GM18498 (cell line): Measurements from ENCODE around the gene GSTT4.
"Not testable (repeated sequence)": the region's sequence is repeated elsewhere in the genome, so short reads cannot be mapped to it uniquely, and the experiment has no call there.

Source experiments
- ATAC-seq: cut with Tn5 transposase; IDR thresholded peaks from one replicate; pipeline ENCODE4 v1.9.1; 2021; ENCODE audit warnings: mild to moderate bottlenecking, moderate library complexity; ENCODE audit not compliant: unreplicated experiment

The GSTT4 gene

DNA sequence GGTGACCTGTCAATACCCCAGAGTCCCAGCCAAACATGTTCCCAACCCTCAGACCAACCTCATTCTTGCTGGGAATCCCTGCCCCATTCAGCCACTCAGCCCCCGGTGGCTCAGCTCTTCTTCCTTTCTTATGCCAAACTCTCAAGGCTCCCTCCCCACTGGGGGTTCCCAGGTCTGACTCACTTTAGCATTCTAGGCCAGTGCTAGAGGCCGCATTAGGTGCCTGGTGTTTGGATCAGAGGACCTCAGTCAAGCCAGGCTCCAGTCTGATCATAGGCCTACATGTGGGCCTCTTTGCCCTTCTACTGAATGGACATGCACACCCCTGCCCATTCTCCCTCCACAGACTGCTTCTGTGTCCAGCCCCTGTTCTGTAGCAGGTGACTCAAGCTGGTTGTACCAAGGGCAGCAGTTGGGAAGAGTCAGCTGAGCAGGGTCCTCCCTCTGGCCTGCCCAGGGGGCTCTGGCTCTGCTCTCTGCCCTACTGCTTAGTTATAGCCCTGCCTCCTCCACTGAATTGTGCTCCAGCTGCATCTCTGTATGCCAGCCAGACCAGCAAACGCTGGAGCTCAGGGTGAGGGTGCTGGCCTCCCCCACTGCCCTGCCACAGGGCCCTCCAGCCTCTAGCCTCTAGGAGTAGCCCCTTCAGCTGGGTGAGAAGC, 15.5 kb downstream of the GSTT4 start:
- not testable (repeated sequence) for ATAC-seq

DNA sequence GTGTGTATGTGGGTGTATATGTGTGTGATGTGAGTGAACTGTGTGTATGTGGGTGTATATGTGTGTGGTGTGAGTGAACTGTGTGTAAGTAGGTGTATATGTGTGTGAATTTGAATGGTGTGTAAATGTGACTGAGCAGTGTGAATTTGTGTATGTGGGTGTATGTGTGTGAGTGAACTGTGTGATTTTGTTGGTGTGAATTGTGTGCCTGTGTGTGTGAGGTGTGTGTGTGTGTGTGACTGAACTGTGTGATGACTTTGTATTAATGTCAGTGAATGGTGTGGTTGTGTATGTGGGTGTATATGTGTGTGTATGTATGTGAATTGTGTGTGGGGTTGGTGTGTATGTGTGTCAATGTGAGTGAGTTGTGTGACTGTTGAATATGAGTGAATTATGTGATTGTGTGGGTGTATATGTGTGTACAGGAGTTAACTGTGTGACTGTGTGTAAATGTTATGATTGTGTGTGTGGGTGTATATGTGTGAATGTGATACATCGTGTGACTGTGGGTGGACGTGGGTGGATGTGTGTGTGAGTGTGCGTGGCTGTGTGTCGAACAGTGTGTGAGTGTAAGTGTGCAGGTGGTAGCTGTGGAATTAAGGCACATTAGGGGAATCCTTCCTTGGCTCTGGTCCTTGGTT, 18.6 kb downstream of the GSTT4 start:
- ATAC-seq, result not testable (repeated sequence)

DNA sequence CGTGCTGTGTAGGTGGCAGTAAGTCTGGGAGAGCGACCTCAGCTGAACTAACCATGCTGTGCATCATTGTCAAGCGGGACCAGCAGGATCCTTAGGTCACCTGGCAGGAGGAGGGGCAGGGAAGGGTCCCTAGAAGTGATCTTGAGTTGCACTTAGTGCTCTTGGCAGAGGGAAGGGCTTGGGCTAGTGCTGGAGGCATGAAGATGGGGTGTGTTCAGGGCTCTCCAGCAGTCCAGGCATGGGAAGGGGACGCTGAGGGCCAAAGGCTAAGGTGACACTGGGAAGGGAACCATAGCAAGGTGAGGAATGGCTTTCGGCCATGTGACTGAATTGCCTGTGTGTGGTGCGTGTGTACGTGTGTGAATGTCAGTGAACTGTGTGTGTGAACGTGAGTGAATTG, 19.2 kb downstream of the GSTT4 start:
- ATAC-seq, result not testable (repeated sequence)

DNA sequence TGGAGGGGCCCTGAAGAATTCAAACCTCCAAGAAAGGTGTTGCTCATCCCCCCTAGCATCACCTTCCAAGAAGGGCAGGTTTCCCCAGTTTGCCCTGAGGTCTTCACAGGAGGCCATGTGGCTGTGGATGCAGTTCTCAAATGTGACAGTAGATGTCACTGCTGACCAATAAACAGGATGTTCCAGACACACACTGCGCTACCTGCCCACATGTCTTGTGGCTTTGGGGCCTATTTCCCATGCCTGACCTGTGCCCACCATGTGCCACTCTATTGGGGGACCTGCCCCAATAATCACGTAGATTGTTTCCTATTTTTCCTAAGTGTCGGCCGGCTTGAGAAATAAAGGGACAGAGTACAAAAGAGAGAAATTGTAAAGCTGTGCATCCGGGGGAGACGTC, 20.8 kb downstream of the GSTT4 start:
- no peak for ATAC-seq

DNA sequence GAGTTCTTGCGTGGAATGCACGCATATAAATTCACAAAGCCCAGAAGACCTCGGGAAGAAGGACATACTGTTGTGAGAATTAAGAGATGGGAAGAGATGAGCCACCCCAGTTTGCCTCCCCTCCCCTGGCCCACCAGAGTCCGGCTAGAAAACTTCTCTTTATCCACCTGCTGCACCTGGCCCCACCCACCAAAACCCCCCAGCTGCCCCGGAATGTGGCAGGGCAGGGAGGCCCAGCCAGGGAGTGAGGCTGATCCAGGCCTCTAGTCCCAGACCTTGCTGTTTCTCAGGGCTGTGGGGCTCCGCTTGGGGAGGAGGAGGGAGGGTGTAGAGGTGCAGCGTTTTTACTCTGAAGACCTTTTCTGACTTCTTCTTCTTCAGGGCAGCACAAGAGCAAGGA, 24.7 kb downstream of the GSTT4 start:
- not testable (repeated sequence) for ATAC-seq

DNA sequence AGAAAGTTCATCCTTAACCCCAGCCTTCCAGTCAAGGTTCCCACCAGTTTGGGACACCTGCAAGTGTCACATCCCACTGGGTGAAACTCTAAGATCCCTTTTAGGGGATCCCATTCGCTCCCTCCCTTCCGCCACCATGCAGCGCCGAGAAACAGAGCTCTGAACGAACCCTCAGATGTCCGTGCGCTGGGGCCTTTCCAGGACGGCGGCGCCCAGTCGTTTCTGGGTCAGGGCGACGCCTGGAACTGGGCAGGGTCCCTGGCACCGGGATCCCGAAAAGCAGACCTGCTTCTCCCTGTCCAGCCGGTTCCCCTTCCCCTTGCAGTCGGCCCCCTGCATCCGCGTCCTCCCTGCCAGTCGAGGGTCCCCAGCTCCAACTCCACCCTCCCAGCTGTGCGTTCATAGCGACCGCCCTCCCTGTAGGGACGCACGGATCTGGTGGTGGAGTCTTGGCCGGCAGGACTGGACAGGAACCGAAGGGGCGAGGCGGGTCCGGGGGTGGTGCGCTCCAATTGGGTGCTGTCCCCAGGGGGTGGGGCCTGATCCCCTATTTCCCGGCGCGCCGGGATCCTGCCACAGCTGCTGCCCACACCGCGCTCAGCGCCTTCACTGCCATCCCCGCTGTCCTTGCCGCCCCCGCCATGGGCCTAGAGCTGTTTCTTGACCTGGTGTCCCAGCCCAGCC, 25.6 kb downstream of the GSTT4 start, which contains the start of gene GSTT2:
TSS of gene GSTT2 (plus strand) at position 578 of the 684 bp plus-strand sequence.
- not testable (repeated sequence) for ATAC-seq

DNA sequence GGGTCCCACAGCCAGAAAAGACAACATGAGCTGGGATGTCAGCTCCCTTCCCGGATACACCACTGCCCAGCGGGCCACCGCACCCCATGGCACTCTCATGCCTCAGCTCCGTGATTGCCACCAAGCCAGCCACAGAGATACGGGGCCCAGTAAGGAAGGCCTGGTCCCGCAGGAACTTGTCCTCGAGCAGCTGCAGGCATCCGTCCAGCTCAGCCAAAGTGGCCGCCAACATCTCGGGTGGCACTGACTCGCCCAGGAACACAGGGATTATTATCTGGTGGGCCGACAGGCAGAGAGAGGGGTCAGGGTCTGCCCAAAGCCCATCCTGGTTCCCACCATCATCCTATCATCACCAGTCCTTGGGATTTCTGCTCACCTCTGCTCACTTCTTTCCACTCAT, 27.9 kb downstream of the GSTT4 start:
- ATAC-seq, result not testable (repeated sequence)

DNA sequence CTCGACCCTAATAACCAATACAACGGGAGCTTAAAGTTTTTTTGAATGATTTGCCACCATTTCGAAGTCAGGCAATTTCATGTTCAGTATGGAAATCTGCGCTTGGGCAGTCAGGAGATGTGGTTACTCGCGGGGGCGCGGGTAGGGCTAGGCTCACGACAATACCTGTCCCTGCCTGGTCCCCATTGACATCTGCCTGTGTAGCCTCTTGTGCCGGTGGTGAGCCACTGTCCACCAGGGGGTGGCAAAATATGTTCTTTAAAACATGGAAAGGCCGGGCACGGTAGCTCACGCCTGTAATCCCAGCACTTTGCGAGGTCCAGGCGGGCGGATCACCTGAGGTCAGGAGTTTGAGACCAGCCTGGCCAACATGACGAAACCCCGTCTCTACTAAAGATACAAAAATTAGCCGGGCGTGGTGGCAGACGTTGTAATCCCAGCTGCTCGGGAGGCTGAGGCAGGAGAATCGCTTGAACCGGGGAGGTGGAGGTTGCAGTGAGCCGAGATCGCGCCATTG, 30.4 kb downstream of the GSTT4 start:
- ATAC-seq, result not testable (repeated sequence)

DNA sequence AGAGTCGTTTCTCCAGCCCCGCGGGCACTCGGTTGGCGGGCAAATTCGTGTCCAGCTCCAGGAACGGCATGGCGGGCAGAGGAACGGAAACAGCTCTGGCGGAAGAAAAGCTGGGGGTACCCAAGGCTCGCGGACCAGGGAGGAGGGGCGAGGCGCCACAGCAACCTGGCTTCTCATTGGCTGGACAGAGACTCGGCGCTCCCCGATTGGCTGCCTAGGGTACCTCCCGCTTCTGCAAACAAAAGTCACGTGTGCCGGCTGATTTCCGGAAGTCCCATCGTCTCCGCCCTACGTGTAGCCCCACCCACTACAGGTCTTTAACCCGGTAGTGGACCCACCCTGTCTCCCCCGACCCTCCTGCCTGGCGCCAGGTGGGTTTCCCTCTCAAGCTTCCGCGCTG, 30.9 kb downstream of the GSTT4 start, which contains the start of gene DDT:
TSS of gene DDT (minus strand) at position 97 of the 400 bp plus-strand sequence. CDS start at position 70, 27 bp downstream.
- peak; percentile 93 for ATAC-seq

DNA sequence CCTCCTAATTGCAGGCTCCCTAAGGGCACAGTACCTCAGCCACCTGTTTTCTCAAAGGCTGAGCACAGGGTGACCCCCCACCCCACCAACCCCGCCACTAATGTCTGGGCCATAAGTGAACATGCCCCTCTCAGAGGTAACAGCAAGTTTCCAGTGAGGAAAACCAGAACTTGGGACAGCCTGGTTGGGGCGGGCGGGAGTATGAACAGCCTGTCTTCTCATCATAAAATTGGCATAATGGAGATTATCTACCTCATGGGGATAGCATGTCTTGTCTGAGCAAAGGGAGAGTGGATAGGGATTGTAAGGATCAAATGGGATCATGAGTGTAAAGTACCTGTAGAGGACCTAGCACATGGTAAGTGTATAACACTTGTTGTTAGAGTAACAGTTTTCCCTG, 33.3 kb downstream of the GSTT4 start:
- not testable (repeated sequence) for ATAC-seq

DNA sequence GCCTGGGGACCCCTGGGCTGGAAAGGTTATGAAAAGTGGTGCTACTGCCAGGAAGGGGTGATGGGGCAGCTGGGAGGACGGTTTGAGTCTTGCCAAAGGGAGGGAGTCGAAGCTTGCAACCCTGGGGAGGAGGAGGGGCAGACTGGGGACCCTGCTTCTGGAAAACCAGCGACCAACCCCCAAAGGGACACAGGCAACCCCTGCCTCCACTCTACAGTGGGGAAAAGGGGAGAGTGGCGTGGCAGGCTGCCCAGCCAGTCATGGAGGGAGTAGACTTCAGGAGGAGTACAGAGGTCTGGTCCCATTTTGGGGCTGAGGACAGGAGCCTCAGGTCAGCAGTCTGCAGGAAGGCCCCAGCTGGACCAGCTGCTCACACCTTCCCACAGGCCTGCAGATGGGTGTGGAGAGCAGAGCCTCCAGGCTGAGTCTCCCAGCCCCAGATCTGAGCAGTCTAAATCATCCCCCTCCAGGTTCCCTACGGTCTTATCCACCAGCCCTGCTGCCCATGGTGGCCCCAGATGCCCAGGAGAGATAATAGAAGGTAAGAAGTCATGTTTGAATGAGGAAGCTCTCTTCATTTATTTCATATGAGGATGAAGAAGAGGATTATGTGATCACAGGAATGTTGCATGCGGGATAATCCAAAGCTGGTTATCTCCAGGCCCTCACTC, 34.3 kb downstream of the GSTT4 start:
- no peak for ATAC-seq

DNA sequence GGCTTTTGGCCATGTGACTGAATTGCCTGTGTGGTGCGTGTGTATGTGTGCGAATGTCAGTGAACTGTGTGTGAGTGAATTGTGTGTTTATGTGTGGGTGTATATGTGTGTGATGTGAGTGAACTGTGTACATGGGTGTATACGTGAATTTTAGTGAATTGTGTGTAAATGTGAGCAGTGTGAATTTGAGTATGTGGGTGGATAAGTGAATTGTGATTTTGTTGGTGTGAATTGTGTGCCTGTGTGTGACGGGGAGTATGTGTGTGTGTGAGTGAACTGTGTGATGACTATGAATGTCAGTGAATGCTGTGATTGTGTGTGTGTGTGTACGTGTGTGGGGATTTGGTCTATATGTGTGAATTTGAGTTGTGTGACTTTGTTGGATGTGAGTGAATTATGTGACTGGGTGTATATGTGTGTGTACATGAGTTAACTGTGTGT, 35.0 kb downstream of the GSTT4 start:
- no peak for ATAC-seq

DNA sequence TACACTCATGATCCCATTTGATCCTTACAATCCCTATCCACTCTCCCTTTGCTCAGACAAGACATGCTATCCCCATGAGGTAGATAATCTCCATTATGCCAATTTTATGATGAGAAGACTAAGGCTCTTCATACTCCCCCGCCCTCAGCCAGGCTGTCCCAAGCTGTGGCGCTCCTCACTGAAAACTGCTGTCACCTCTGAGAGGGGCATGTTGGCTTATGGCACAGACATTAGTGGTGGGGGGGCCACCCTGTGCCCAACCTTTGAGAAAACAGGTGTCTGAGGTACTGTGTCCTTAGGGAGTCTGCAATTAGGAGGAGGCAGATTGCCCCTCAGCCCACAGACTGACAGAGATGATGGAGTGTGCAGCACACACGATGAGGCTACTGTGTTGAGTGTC, 36.2 kb downstream of the GSTT4 start:
- ATAC-seq, result no peak

DNA sequence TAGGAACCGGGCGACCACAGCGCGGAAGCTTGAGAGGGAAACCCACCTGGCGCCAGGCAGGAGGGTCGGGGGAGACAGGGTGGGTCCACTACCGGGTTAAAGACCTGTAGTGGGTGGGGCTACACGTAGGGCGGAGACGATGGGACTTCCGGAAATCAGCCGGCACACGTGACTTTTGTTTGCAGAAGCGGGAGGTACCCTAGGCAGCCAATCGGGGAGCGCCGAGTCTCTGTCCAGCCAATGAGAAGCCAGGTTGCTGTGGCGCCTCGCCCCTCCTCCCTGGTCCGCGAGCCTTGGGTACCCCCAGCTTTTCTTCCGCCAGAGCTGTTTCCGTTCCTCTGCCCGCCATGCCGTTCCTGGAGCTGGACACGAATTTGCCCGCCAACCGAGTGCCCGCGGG, 38.7 kb downstream of the GSTT4 start, which contains the start of gene DDTL:
TSS of gene DDTL (plus strand) at position 321 of the 400 bp plus-strand sequence. CDS start at position 348, 27 bp downstream.
- peak; percentile 92 for ATAC-seq

DNA sequence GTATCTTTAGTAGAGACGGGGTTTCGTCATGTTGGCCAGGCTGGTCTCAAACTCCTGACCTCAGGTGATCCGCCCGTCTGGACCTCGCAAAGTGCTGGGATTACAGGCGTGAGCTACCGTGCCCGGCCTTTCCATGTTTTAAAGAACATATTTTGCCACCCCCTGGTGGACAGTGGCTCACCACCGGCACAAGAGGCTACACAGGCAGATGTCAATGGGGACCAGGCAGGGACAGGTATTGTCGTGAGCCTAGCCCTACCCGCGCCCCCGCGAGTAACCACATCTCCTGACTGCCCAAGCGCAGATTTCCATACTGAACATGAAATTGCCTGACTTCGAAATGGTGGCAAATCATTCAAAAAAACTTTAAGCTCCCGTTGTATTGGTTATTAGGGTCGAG, 39.2 kb downstream of the GSTT4 start:
- ATAC-seq, result peak; percentile 24

DNA sequence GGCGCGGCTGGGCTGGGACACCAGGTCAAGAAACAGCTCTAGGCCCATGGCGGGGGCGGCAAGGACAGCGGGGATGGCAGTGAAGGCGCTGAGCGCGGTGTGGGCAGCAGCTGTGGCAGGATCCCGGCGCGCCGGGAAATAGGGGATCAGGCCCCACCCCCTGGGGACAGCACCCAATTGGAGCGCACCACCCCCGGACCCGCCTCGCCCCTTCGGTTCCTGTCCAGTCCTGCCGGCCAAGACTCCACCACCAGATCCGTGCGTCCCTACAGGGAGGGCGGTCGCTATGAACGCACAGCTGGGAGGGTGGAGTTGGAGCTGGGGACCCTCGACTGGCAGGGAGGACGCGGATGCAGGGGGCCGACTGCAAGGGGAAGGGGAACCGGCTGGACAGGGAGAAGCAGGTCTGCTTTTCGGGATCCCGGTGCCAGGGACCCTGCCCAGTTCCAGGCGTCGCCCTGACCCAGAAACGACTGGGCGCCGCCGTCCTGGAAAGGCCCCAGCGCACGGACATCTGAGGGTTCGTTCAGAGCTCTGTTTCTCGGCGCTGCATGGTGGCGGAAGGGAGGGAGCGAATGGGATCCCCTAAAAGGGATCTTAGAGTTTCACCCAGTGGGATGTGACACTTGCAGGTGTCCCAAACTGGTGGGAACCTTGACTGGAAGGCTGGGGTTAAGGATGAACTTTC, 44.0 kb downstream of the GSTT4 start, which contains the start of gene GSTT2B:
TSS of gene GSTT2B (minus strand) at position 112 of the 688 bp plus-strand sequence. CDS start at position 48, 64 bp downstream.
- ATAC-seq, result not testable (repeated sequence)

DNA sequence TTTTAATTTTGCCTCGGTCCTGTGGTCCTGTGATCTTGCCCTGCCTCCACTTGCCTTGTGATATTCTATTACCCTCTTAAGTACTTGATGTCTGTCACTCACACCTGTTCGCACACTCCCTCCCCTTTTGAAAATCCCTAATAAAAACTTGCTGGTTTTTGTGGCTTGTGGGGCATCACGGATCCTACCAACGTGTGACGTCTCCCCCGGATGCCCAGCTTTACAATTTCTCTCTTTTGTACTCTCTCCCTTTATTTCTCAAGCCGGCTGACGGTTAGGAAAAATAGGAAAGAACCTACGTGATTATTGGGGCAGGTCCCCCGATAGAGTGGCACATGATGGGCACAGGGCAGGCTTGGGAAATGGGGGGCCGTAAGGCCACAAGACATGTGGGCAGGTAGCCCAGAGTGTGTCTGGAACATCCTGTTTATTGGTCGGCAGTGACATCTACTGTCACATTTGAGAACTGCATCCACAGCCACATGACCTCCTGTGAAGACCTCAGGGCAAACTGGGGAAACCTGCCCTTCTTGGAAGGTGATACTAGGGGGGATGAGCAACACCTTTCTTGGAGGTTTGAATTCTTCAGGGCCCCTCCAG, 48.9 kb downstream of the GSTT4 start:
- ATAC-seq, result peak; percentile 46

DNA sequence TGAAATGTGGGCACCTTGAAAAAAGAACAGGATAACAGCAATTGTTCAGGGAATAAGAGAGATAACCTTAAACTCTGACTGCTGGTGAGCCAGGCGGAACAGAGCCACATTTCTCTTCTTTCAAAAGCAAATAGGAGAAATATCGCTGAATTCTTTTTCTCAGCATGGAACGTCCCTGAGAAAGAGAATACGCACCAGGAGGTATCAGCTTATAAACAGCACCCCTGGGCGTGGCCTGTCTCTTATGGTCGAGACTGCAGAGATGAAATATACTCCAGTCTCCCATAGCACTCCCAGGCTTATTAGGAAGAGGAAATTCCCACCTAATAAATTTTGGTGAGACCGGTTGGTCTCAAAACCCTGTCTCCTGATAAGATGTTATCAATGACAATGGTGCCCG, 49.4 kb downstream of the GSTT4 start:
- ATAC-seq, result not testable (repeated sequence)

DNA sequence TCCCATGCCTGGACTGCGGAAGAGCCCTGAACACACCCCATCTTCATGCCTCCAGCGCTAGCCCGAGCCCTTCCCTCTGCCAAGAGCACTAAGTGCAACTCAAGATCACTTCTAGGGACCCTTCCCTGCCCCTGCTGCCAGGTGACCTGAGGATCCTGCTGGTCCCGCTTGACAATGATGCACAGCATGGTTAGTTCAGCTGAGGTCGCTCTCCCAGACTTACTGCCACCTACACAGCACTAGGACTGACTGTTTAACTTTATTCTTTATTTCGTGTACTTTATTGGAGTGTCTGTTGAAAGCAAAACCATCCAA, 50.3 kb downstream of the GSTT4 start:
- not testable (repeated sequence) for ATAC-seq
